Neuron (in vitro differentiated cells): ENCODE measurements around the gene PRAMEF6.
"Not testable (repeated sequence)": the region's sequence is repeated elsewhere in the genome, so short reads cannot be mapped to it uniquely, and the experiment has no call there.

ENCODE experiments used
- H2AFZ ChIP-seq: one replicate; pipeline ENCODE4 v1.6.1; 2013; ENCODE audit warnings: low read depth, mild to moderate bottlenecking, inconsistent platforms, low read length, moderate library complexity
- H3K27me3 ChIP-seq: one replicate; pipeline ENCODE4 v1.6.1; 2013; ENCODE audit warnings: low read length; ENCODE audit not compliant: insufficient read depth
- H3K36me3 ChIP-seq: one replicate; pipeline ENCODE4 v1.6.1; 2013; ENCODE audit warnings: low read length; ENCODE audit not compliant: insufficient read depth
- H3K4me1 ChIP-seq: one replicate; pipeline ENCODE4 v1.6.1; 2013; ENCODE audit warnings: low read length; ENCODE audit not compliant: insufficient read depth
- H3K4me3 ChIP-seq: 2 replicates; pipeline ENCODE4 v1.5.1; 2013; ENCODE audit warnings: mild to moderate bottlenecking, low read length, moderate library complexity
- H3K9me3 ChIP-seq: one replicate; pipeline ENCODE4 v1.6.1; 2013; ENCODE audit warnings: low read length

Gene PRAMEF6

DNA sequence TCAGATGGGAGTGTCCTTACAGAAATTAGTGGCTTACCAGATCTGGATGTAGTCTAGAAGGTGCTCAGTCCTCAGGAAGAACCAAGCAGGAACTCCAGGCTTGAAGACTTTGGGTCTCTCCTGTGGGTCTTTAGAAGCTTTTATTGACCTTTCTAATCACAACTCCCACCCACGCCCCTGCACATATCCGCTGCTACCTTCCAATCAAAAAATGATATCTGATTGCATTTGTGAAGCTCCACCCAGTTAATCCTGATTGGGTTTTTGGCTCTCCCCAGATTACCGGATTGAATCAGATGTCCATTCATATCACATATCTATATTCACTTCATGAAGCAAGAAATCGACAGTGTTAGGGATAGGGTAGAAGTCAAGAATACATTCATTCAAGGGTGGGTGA is at the start of gene PRAMEF6:
PRAMEF6 (minus strand) TSS at position 101 of the 400 bp plus-strand sequence. CDS start 5,062 bp downstream, outside the sequence.
- H3K36me3 ChIP-seq, H2AFZ ChIP-seq, H3K27me3 ChIP-seq, H3K4me3 ChIP-seq, H3K9me3 ChIP-seq, H3K4me1 ChIP-seq: not testable (repeated sequence)

DNA sequence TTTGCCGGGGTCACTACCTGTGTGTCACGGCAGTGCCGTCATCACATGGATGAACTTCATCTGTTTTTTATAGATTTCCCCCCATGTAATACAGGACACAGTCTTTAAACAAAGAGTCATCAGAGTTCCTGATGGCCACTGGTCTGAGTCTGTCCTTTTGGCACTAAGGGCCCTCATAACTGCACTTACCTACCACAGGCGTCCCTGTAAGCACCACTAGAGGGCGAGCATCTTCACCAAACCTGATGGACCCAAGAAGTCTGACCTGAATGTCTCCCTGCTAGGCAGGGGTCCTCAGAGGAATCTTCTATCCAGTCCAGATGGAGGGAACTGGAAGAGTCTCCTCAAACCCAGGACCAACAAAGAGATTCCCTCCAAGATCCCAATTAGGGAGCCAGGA is 23.0 kb downstream of the PRAMEF6 start:
- not testable (repeated sequence) for H3K4me1 ChIP-seq, H2AFZ ChIP-seq, H3K36me3 ChIP-seq, H3K9me3 ChIP-seq, H3K27me3 ChIP-seq, H3K4me3 ChIP-seq

DNA sequence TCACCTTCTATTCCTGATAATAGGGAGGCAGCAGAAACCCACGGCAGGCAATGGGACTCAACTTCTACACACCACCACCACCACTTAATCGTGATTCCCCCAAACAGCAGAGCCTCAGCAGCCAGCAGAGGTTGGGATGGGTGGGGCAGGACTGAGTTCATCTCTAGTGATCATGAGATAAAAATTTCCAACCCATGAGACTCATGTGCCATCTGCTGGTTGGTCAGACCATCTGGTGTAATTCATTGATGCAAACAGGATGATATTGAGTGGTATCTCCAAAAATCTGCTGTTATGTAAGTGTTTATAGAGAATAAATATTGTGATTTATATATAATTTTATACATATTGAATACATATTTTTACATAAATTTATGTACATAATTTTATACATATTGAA is 25.6 kb downstream of the PRAMEF6 start:
- H3K4me3 ChIP-seq, result not testable (repeated sequence)

DNA sequence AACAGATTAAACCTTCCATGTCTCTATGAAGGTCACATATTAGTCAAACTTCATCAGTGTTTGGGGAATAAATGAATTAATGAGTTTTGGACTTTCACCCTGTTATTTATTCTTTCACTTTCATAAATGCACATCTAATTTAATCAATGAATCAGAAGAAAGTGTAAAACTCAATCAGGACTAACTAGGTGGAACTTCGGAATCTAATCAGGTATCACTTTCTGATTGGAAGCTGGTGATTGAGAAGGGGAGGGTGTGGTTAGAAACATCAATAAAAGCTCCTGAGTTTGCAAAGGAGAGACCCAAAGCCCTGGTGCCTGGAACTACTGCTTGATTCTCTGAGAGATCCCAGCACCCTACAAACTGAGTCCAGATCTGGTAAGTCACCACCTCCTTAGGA is 31.1 kb downstream of the PRAMEF6 start, which contains the start of gene PRAMEF7:
PRAMEF7 (plus strand) TSS at position 301 of the 400 bp plus-strand sequence. CDS start 1,083 bp downstream, outside the sequence.
- H3K4me1 ChIP-seq, H3K27me3 ChIP-seq, H3K9me3 ChIP-seq, H2AFZ ChIP-seq, H3K36me3 ChIP-seq, H3K4me3 ChIP-seq: not testable (repeated sequence)

More for the DNA sequence above, 25.6 kb downstream of the PRAMEF6 start:
- H3K9me3 ChIP-seq, H3K27me3 ChIP-seq, H2AFZ ChIP-seq, H3K36me3 ChIP-seq, H3K4me1 ChIP-seq: not testable (repeated sequence)

DNA sequence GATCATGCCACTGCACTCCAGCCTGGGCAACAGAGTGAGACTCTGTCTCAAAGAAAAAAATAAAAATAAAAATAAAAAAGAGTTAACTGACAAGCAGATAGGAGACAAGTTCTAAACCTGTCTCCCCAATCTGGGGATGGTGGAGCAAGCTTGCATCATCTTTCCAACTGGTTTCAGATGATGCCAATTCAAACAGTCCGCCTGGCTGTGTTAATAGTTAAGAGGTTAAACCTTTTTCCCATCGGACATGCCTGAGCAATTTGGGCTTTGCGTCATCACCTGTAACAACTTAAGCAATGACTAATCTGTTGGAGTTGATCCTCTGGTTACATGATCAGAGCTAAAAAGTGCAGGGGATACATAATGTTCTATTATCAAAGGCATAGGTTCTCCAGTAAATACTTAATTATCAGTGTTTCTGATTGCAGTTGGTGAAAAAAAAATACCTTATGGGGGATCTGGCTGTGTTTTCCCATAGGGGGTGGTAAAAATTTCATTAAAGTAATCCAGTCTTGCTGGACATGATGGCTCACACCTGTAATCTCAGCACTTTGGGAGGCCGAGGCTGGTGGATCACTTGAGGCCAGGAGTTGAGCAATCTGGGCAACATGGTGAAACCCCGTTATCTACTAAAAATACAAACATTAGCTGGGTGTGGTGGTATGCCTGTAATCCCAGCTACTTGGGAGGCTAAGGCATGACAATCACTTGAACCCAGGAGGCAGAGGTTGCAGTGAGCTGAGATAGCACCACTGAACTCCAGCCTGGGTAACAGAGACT is 43.4 kb downstream of the PRAMEF6 start:
- not testable (repeated sequence) for H3K4me1 ChIP-seq, H3K36me3 ChIP-seq, H3K4me3 ChIP-seq, H3K27me3 ChIP-seq, H3K9me3 ChIP-seq, H2AFZ ChIP-seq

DNA sequence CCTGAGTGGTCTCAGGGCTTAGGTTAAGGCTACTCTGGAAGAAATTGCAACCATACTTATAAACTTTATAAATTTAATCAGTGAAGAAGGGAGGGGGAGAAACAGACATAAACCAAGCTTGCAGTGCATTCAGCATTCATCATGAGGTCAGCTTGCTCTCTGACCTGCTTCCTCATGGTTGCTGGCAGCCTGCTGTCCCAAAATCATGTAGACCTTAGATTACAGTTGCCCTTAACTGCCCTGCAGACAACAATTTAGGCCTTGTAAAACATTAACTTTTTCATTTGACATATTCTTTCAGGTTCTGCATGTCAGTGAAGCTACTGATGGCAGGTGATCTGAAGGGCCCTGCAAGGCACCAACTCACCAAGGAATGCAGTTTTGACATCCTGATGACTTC is 48.2 kb downstream of the PRAMEF6 start:
- H3K4me1 ChIP-seq, H3K27me3 ChIP-seq, H2AFZ ChIP-seq, H3K9me3 ChIP-seq, H3K36me3 ChIP-seq, H3K4me3 ChIP-seq: not testable (repeated sequence)

GRCh38 chr1:12898170-12898569 is 49.2 kb downstream of the PRAMEF6 start, which contains the start of gene PRAMEF10:
TSS of gene PRAMEF10 (minus strand) at chr1:12898270. CDS start at chr1:12895847, 2,423 bp downstream.
- not testable (repeated sequence) for H3K4me1 ChIP-seq, H3K9me3 ChIP-seq, H3K27me3 ChIP-seq, H3K4me3 ChIP-seq, H3K36me3 ChIP-seq, H2AFZ ChIP-seq
